Hepatocyte (in vitro differentiated cells): ENCODE data around the gene MYO18B.

Source experiments
- EZH2 ChIP-seq: fragments of 200-600 bp; sonication (generic); IDR thresholded peaks from 2 replicates; pipeline ENCODE4 v1.6.1; 2016; ENCODE audit warnings: antibody characterized with exemption, mild to moderate bottlenecking, borderline replicate concordance
- EZH2phosphoT487 ChIP-seq: fragments of 200-600 bp; sonication (generic); IDR thresholded peaks from one replicate; pipeline ENCODE4 v1.6.1; 2018; ENCODE audit warnings: antibody characterized with exemption, mild to moderate bottlenecking, low read depth, moderate library complexity; ENCODE audit not compliant: unreplicated experiment, severe bottlenecking
- TF ChIP-seq, protein P1 (sequence below): fragments of 200-600 bp; sonication (generic); IDR thresholded peaks from 2 replicates; pipeline ENCODE4 v1.5.1; 2016; ENCODE audit warnings: antibody characterized with exemption, mild to moderate bottlenecking; ENCODE audit not compliant: poor library complexity

DNA sequence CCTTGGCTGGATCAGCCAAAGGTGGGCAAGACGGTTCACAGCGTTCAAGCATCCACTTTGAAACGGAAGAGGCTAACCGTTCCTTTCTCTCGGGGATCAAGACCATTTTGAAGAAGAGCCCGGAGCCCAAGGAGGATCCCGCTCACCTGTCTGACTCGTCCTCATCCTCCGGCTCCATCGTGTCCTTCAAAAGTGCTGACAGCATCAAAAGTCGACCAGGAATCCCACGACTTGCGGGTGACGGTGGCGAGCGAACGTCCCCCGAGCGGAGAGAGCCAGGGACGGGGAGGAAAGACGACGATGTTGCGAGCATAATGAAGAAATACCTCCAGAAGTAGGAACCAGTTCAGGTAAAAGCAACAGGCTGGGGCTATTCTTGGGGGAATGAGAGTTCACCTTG lies 285.4 kb downstream of the MYO18B start:
- TF ChIP-seq, protein P1, sequence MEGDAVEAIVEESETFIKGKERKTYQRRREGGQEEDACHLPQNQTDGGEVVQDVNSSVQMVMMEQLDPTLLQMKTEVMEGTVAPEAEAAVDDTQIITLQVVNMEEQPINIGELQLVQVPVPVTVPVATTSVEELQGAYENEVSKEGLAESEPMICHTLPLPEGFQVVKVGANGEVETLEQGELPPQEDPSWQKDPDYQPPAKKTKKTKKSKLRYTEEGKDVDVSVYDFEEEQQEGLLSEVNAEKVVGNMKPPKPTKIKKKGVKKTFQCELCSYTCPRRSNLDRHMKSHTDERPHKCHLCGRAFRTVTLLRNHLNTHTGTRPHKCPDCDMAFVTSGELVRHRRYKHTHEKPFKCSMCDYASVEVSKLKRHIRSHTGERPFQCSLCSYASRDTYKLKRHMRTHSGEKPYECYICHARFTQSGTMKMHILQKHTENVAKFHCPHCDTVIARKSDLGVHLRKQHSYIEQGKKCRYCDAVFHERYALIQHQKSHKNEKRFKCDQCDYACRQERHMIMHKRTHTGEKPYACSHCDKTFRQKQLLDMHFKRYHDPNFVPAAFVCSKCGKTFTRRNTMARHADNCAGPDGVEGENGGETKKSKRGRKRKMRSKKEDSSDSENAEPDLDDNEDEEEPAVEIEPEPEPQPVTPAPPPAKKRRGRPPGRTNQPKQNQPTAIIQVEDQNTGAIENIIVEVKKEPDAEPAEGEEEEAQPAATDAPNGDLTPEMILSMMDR: no peak
- TF ChIP-seq EZH2: no peak
- TF ChIP-seq EZH2phosphoT487: no peak
